SU-DHL-6 (cell line): ENCODE data around the gene PIGL.

Experiments
- CTCF ChIP-seq: fragments of 200-600 bp; sonication (generic); IDR thresholded peaks from one replicate; pipeline ENCODE4 v1.5.1; 2017; ENCODE audit warnings: antibody characterized with exemption, mild to moderate bottlenecking, low read length, moderate library complexity; ENCODE audit not compliant: insufficient read depth, poor library complexity, severe bottlenecking
- EZH2phosphoT487 ChIP-seq: fragments of 200-600 bp; sonication (generic), shearing (Covaris generic); conservative IDR thresholded peaks from 2 replicates; pipeline ENCODE4 v1.6.1; 2018; ENCODE audit warnings: mild to moderate bottlenecking, antibody characterized with exemption, low read length, moderate library complexity, mixed read lengths

- TF ChIP-seq CTCF, result no peak
- no peak for TF ChIP-seq EZH2phosphoT487
Measured at GRCh38 chr17:16294560-16294959, 77.5 kb downstream of the PIGL start.
